PC-9 (cell line): ENCODE measurements around the gene C4B.

Experiments
- CTCF ChIP-seq: fragments of 200-600 bp; sonication (generic); conservative IDR thresholded peaks from 2 replicates; pipeline ENCODE4 v1.6.1; 2017; ENCODE audit warnings: mixed run types, antibody characterized with exemption, mild to moderate bottlenecking, moderate library complexity
- EZH2 ChIP-seq: fragments of 200-600 bp; sonication (generic); IDR thresholded peaks from 2 replicates; pipeline ENCODE4 v1.8.0; 2017; ENCODE audit warnings: antibody characterized with exemption, low read depth

- no peak for TF ChIP-seq CTCF
- TF ChIP-seq EZH2, result no peak
These were observed 41.7 kb downstream of the C4B start for GRCh38 chr6:32056254-32056653.
